HG02678 (cell line): Measurements from ENCODE around the gene SLC10A6.

Source experiments
- ATAC-seq: cut with Tn5 transposase; IDR thresholded peaks from one replicate; pipeline ENCODE4 v1.9.1; 2021; ENCODE audit warnings: mild to moderate bottlenecking, moderate library complexity; ENCODE audit not compliant: unreplicated experiment

SLC10A6 gene

DNA sequence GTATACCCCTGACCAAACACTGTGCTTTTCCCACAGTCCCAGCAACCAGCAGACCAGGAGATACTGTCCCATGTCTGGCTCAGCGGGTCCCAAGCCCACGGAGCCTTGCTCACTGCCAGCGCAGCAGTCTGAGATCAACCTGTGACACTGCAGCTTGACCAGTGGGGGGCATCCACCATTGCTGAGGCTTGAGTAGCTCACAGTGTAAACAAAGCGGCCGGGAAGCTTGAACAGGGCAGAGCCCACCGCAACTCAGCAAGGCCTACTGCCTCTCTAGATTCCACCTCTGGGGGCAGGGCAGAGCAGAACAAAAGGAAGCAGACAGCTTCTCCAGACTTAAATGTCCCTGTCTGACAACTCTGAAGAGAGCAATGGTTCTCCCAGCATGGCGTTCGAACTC lies 58.1 kb downstream of the SLC10A6 start:
- no peak for ATAC-seq

DNA sequence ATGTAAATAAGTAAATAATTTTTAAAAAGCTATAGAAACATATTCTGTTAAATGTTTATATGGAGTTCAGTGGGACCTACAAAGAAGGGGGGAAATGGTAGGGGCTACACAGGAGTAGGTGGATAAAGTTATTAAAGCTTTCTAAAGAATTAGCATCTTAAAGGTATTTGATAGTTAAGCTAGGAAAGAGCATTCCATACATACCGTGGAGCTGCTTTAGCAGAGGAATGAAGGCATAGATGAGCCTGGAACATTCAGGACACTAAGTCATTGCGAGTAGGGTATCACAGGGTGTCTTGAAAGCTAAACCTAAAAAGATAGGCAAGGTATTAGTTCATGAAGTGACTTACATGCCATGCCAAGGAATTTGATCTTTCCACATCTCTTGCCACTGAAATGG lies 60.4 kb downstream of the SLC10A6 start:
- no peak for ATAC-seq

DNA sequence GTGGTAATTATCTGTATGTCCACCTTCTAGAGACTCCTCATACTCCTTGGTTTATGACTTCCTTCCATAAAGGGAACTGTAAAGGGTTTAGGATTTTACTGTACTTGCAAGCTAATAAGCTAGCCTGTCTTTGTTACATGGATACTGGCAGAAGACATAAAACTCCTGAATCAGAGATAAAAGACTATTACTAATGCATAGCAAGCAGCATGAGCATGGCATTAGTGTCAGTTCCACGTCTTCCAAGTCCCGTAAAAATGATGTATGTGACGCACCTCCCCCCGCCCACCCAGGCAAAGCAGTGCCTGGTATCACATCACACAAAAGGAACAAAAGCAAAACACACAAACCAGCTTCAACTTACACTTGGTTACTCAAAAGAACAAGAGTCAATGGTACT lies 71.0 kb downstream of the SLC10A6 start:
- ATAC-seq = no peak

DNA sequence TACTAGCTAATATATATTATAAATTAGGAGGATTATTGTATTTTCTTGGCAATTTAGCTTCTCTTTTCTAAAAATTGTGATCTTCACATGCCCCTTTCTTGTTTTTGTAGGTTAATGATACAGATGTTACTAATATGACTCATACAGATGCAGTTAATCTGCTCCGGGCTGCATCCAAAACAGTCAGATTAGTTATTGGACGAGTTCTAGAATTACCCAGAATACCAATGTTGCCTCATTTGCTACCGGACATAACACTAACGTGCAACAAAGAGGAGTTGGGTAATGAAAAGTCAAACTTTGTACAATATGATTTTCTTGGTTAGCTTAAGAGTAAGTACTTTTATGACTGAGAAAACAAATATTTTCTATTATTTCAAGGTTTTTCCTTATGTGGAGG lies 74.1 kb downstream of the SLC10A6 start:
- no peak for ATAC-seq
